Heart left ventricle (tissue), 13 donors: ENCODE data around the gene ZNF792.
"Not testable (repeated sequence)": the region's sequence is repeated elsewhere in the genome, so short reads cannot be mapped to it uniquely, and the experiment has no call there.

ENCODE experiments used
- POLR2A ChIP-seq, 2 donors: fragments of 450-650 bp; IDR thresholded peaks; one replicate each; pipeline ENCODE4 v1.6.1; 2017; ENCODE audit warnings: antibody characterized with exemption in 2 of 2, mild to moderate bottlenecking in 2 of 2, moderate library complexity in 2 of 2
- TF ChIP-seq, protein P1 (sequence below), 12 donors: fragments of 200-600 bp; sonication (generic) in 4 of 12; IDR thresholded peaks; one replicate each; pipeline versions ENCODE4 v1.5.0 to v1.8.0; 2018 to 2022; ENCODE audit warnings: antibody characterized with exemption in 12 of 12, mild to moderate bottlenecking in 5 of 12
- donor health status: ischemic (EF 13 %, LVEDD 7.1; RV severe dilation, severe dysfunction).
- donor health status: DM: no; HTN: yes; CAD: no.
- donor health status: DM: no; HTN: no; CAD: no.
- donor health status: ischemic (EF 25% LVEDD 6.9; RV normal size, moderate dysfunction).
- donor health status: ischemic (EF 25% LVEDD 5.7; RV mildly dilated, moderate dysfunction).
- donor health status: ischemic (EF 35%, LVEDD 5.7; RV mildly dilated, moderate dysfunction).
- donor health status: nonischemic (EF 11% LVEDD 7.7; RV severe dilation, severe dysfunction).
- donor health status: DM: yes; HTN: yes; CAD: no.
- donor health status: PGD.
- donor health status: ischemic (EF 29% LVEDD 5.4; RV normal size, mild dysfunction).
- donor health status: nonischemic (EF 23%, LVEDD 6.1; RV moderate dilation, normal function).

DNA sequence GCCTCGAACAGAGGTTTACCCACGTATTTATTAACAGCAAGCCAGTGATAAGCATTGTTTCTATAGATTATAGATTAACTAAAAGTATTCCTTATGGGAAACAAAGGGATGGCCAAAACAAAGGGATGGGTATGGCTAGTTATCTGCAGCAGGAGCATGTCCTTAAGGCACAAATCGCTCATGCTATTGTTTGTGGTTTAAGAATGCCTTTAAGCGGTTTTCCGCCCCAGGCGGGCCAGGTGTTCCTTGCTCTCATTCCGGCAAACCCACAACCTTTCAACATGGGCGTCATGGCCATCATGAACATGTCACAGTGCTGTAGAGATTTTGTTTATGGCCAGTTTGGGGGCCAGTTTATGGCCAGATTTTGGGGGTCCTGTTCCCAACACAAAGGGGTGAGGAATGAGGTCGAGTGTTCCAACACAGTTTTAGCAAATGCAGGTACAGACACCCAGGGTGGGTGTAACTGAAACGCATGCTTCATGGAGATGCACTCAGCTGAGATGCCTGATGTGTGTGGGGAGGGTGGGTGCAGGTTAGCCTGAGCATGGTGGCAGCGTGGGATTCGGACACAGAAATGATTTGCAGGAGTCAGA, 6.3 kb upstream of the ZNF792 start:
- TF ChIP-seq, protein P1, sequence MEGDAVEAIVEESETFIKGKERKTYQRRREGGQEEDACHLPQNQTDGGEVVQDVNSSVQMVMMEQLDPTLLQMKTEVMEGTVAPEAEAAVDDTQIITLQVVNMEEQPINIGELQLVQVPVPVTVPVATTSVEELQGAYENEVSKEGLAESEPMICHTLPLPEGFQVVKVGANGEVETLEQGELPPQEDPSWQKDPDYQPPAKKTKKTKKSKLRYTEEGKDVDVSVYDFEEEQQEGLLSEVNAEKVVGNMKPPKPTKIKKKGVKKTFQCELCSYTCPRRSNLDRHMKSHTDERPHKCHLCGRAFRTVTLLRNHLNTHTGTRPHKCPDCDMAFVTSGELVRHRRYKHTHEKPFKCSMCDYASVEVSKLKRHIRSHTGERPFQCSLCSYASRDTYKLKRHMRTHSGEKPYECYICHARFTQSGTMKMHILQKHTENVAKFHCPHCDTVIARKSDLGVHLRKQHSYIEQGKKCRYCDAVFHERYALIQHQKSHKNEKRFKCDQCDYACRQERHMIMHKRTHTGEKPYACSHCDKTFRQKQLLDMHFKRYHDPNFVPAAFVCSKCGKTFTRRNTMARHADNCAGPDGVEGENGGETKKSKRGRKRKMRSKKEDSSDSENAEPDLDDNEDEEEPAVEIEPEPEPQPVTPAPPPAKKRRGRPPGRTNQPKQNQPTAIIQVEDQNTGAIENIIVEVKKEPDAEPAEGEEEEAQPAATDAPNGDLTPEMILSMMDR (IDR thresholded peaks at IDR 0.05) = not testable (repeated sequence)
- TF ChIP-seq POLR2A (IDR thresholded peaks at IDR 0.05) = not testable (repeated sequence)
